IPS-15b (cell line): ENCODE results near the gene BAHCC1.
"Not testable (repeated sequence)": the region's sequence is repeated elsewhere in the genome, so short reads cannot be mapped to it uniquely, and the experiment has no call there.

Experiments used
- H3K27me3 ChIP-seq: one replicate; pipeline ENCODE4 v1.6.1; 2013; ENCODE audit warnings: low read length; ENCODE audit not compliant: control insufficient read depth, insufficient read depth
- H3K36me3 ChIP-seq: one replicate; pipeline ENCODE4 v1.6.1; 2013; ENCODE audit warnings: low read length; ENCODE audit not compliant: control insufficient read depth, insufficient read depth
- H3K4me1 ChIP-seq: one replicate; pipeline ENCODE4 v1.6.1; 2013; ENCODE audit warnings: mild to moderate bottlenecking, low read length; ENCODE audit not compliant: control insufficient read depth, insufficient read depth
- H3K4me3 ChIP-seq: one replicate; pipeline ENCODE4 v1.5.1; 2013; ENCODE audit warnings: low read depth, low read length
- H3K9ac ChIP-seq: one replicate; pipeline ENCODE4 v1.6.1; 2013; ENCODE audit warnings: low read depth, mild to moderate bottlenecking, low read length
- H3K9me3 ChIP-seq: one replicate; pipeline ENCODE4 v1.6.1; 2013; ENCODE audit warnings: mild to moderate bottlenecking, low read length; ENCODE audit not compliant: control insufficient read depth, insufficient read depth

BAHCC1 gene

GRCh38 chr17:81394921-81395599, at the start of gene BAHCC1:
Gene BAHCC1 (plus strand): TSS chr17:81395457. CDS start chr17:81399740, 4,283 bp downstream.
- H3K9me3 ChIP-seq, result no peaks in the 10 kb centered on the region
- peak within 1 kb of the TSS; percentile 59 for H3K4me3 ChIP-seq
- H3K36me3 ChIP-seq, result no peaks in the 10 kb centered on the region
- peaks cover 61% of the 10 kb centered on the region for H3K27me3 ChIP-seq
- H3K9ac ChIP-seq, result peak within 1 kb of the TSS; percentile 16
- peaks cover 4% of the 10 kb centered on the region for H3K4me1 ChIP-seq

GRCh38 chr17:81346090-81346907, 49.0 kb upstream of the BAHCC1 start:
- no peak overlapping the region for H3K9ac ChIP-seq
- H3K9me3 ChIP-seq, result no peaks in the 10 kb centered on the region
- peak overlapping the region; percentile 73 for H3K4me3 ChIP-seq
- H3K4me1 ChIP-seq, result peaks cover 6% of the 10 kb centered on the region
- peaks cover 68% of the 10 kb centered on the region for H3K27me3 ChIP-seq
- no peaks in the 10 kb centered on the region for H3K36me3 ChIP-seq

GRCh38 chr17:81346908-81347349, 48.3 kb upstream of the BAHCC1 start:
- no peaks in the 10 kb centered on the region for H3K9me3 ChIP-seq
- H3K27me3 ChIP-seq, result peaks cover 63% of the 10 kb centered on the region
- no peak overlapping the region for H3K9ac ChIP-seq
- peaks cover 5% of the 10 kb centered on the region for H3K4me1 ChIP-seq
- H3K36me3 ChIP-seq, result no peaks in the 10 kb centered on the region
- H3K4me3 ChIP-seq, result peak overlapping the region; percentile 73

GRCh38 chr17:81347437-81347836, 47.8 kb upstream of the BAHCC1 start:
- Histone ChIP-seq H3K36me3 (no peaks in the 10 kb centered on the region), H3K9ac (no peak overlapping the region), H3K27me3 (peaks cover 58% of the 10 kb centered on the region), H3K4me1 (peaks cover 2% of the 10 kb centered on the region), H3K4me3 (peak overlapping the region; percentile 73), H3K9me3 (no peaks in the 10 kb centered on the region)

- no peaks in the 10 kb centered on the region for H3K9me3 ChIP-seq
- H3K9ac ChIP-seq, result no peak overlapping the region
- peaks cover 50% of the 10 kb centered on the region for H3K27me3 ChIP-seq
- no peaks in the 10 kb centered on the region for H3K36me3 ChIP-seq
- no peak overlapping the region for H3K4me3 ChIP-seq
- peaks cover 2% of the 10 kb centered on the region for H3K4me1 ChIP-seq
These were observed 46.9 kb upstream of the BAHCC1 start for GRCh38 chr17:81348097-81349055.

- no peaks in the 10 kb centered on the region for H3K36me3 ChIP-seq
- no peak overlapping the region for H3K4me3 ChIP-seq
- peaks cover 2% of the 10 kb centered on the region for H3K4me1 ChIP-seq
- H3K9ac ChIP-seq, result no peak overlapping the region
- H3K9me3 ChIP-seq, result no peaks in the 10 kb centered on the region
- peaks cover 37% of the 10 kb centered on the region for H3K27me3 ChIP-seq
These were observed 45.6 kb upstream of the BAHCC1 start for GRCh38 chr17:81349397-81350319.

- Histone ChIP-seq H3K4me3 (no peak overlapping the region), H3K36me3 (no peaks in the 10 kb centered on the region), H3K9ac (no peak overlapping the region), H3K9me3 (no peaks in the 10 kb centered on the region), H3K27me3 (peaks cover 36% of the 10 kb centered on the region), H3K4me1 (peaks cover 2% of the 10 kb centered on the region)
These were observed 44.9 kb upstream of the BAHCC1 start for GRCh38 chr17:81350320-81350890.

- H3K9me3 ChIP-seq, H3K4me1 ChIP-seq, H3K9ac ChIP-seq, H3K36me3 ChIP-seq, H3K4me3 ChIP-seq: not testable (repeated sequence)
- peaks cover 35% of the 10 kb centered on the region for H3K27me3 ChIP-seq
These were observed 43.8 kb upstream of the BAHCC1 start for GRCh38 chr17:81351329-81352052.

- H3K27me3 ChIP-seq, result peaks cover 30% of the 10 kb centered on the region
- H3K9ac ChIP-seq, H3K4me1 ChIP-seq, H3K4me3 ChIP-seq, H3K36me3 ChIP-seq, H3K9me3 ChIP-seq: not testable (repeated sequence)
These were observed 43.2 kb upstream of the BAHCC1 start for GRCh38 chr17:81352056-81352455.

GRCh38 chr17:81354252-81354953, 40.9 kb upstream of the BAHCC1 start:
- Histone ChIP-seq H3K27me3 (peaks cover 6% of the 10 kb centered on the region), H3K4me1 (no peaks in the 10 kb centered on the region), H3K4me3 (no peak overlapping the region), H3K9ac (no peak overlapping the region), H3K9me3 (no peaks in the 10 kb centered on the region), H3K36me3 (no peaks in the 10 kb centered on the region)
